B cell (primary cell): ENCODE data around the gene MUC6. TPM values are rescaled to one million over a fixed set of nuclear protein-coding genes. Genes with fewer than 3 reads are reported as not detected.

Source experiments
- ATAC-seq: fragments of 200-7000 bp; cut with Tn5 transposase; one replicate; pipeline ENCODE4 v1.10.0; 2021; ENCODE audit warnings: low read depth, mild to moderate bottlenecking, moderate number of reproducible peaks, moderate library complexity
- CTCF ChIA-PET: fragments of 350-600 bp; sonication (Branson Sonifier 250); formaldehyde crosslinking; loops from one replicate; lab custom pipeline; 2021; ENCODE audit warnings: antibody characterized with exemption, inconsistent platforms; lab: Charles Lee
- POLR2A ChIA-PET: fragments of 350-600 bp; sonication (Branson Sonifier 250); formaldehyde crosslinking; loops from one replicate; lab custom pipeline; 2021; ENCODE audit warnings: antibody characterized with exemption; lab: Charles Lee
- DNase-seq: peaks from one replicate; pipeline ENCODE4 v3.0.0; 2013
- H2AFZ ChIP-seq: 2 replicates; pipeline ENCODE4 v1.6.1; 2012; ENCODE audit warnings: mild to moderate bottlenecking, low read depth, low read length; ENCODE audit not compliant: insufficient read depth, poor library complexity, severe bottlenecking
- H3K27ac ChIP-seq, 2 donors: 1 replicate in 1 of 2; 2 replicates in 1 of 2; pipeline ENCODE4 v1.5.1; 2012 to 2013; ENCODE audit warnings: low read length in 2 of 2, mild to moderate bottlenecking in 2 of 2, moderate library complexity in 1 of 2
- H3K27me3 ChIP-seq, 4 experiments: fragments of 200-600 bp in 1 of 4; sonication (generic) in 1 of 4; replicated peaks in 1 of 4; 1 replicate in 2 of 4; 2 replicates in 2 of 4; pipeline versions ENCODE4 v1.6.1 to v1.7.0; 2013 to 2016; ENCODE audit warnings: low read length in 3 of 4, mild to moderate bottlenecking in 2 of 4, mixed read lengths in 1 of 4, moderate library complexity in 1 of 4; ENCODE audit not compliant: insufficient read depth in 4 of 4, control insufficient read depth in 3 of 4; ENCODE audit errors: control extremely low read depth in 1 of 4
- H3K36me3 ChIP-seq, 2 experiments: replicated peaks in 1 of 2; 1 replicate in 1 of 2; 2 replicates in 1 of 2; pipeline versions ENCODE4 v1.6.1 to v1.7.1; 2013; ENCODE audit warnings: low read length in 1 of 2; ENCODE audit not compliant: insufficient read depth in 2 of 2, control insufficient read depth in 1 of 2; ENCODE audit errors: control extremely low read depth in 1 of 2, extremely low read depth in 1 of 2
- H3K4me1 ChIP-seq, 2 donors: fragments of 200-600 bp in 1 of 2; sonication (generic) in 1 of 2; 1 replicate in 1 of 2; 2 replicates in 1 of 2; pipeline versions ENCODE4 v1.5.1 to v1.6.1; 2013 to 2017; ENCODE audit warnings: low read length in 2 of 2; ENCODE audit not compliant: control insufficient read depth in 2 of 2, insufficient read depth in 2 of 2
- H3K4me2 ChIP-seq: replicated peaks from 2 replicates; pipeline ENCODE3; 2012; ENCODE audit warnings: mild to moderate bottlenecking, low read depth, low read length; ENCODE audit not compliant: poor library complexity, severe bottlenecking
- H3K4me3 ChIP-seq, 5 experiments: fragments of 200-600 bp in 1 of 5; sonication (generic) in 1 of 5; 1 replicate in 3 of 5; 2 replicates in 2 of 5; pipeline versions ENCODE4 v1.5.1 to v1.7.0; 2011 to 2016; ENCODE audit warnings: low read length in 4 of 5, mild to moderate bottlenecking in 4 of 5, low read depth in 2 of 5, control low read depth in 1 of 5, moderate library complexity in 1 of 5; ENCODE audit not compliant: insufficient read depth in 1 of 5; ENCODE audit errors: control extremely low read depth in 1 of 5, extremely low read depth in 1 of 5
- H3K79me2 ChIP-seq: fragments of 200-600 bp; sonication (generic); one replicate; pipeline ENCODE4 v1.6.0; 2016; ENCODE audit warnings: low read length; ENCODE audit not compliant: control insufficient read depth, insufficient read depth
- H3K9ac ChIP-seq: fragments of 200-600 bp; sonication (generic); 2 replicates; pipeline ENCODE4 v1.6.1; 2017; ENCODE audit warnings: mild to moderate bottlenecking, low read length, moderate library complexity
- H3K9me3 ChIP-seq, 3 donors: one replicate each; pipeline versions ENCODE4 v1.6.1 to v1.7.1; 2013; ENCODE audit warnings: low read length in 2 of 3; ENCODE audit not compliant: control insufficient read depth in 2 of 3, insufficient read depth in 1 of 3; ENCODE audit errors: control extremely low read depth in 1 of 3
- H4K20me1 ChIP-seq: 2 replicates; pipeline ENCODE4 v1.6.0; 2012; ENCODE audit warnings: mild to moderate bottlenecking, low read length; ENCODE audit not compliant: insufficient read depth, control insufficient read depth, poor library complexity, severe bottlenecking
- H3K27ac Mint-ChIP-seq: one replicate; pipeline ENCODE4 v1.8.0; 2021; ENCODE audit warnings: mixed read lengths
- H3K27me3 Mint-ChIP-seq: one replicate; pipeline ENCODE4 v1.8.0; 2021; ENCODE audit warnings: mixed read lengths
- H3K4me1 Mint-ChIP-seq: one replicate; pipeline ENCODE4 v1.8.0; 2021; ENCODE audit warnings: mixed read lengths
- H3K4me3 Mint-ChIP-seq: one replicate; pipeline ENCODE4 v1.8.0; 2021; ENCODE audit warnings: mixed read lengths
- H3K9me3 Mint-ChIP-seq: one replicate; pipeline ENCODE4 v1.8.0; 2022; ENCODE audit warnings: mixed read lengths; ENCODE audit not compliant: insufficient read depth
- CTCF ChIP-seq: fragments of 200-600 bp; IDR thresholded peaks from one replicate; pipeline ENCODE4 v1.8.0; 2022; ENCODE audit warnings: antibody characterized with exemption, mild to moderate bottlenecking
- EZH2 ChIP-seq: IDR thresholded peaks from 2 replicates; pipeline ENCODE4 v1.6.1; 2012; ENCODE audit warnings: borderline replicate concordance, low read depth, mild to moderate bottlenecking, moderate library complexity, low read length; ENCODE audit not compliant: insufficient read depth, poor library complexity, severe bottlenecking
- WGBS: methylation state at CpG from one replicate; pipeline ENCODE4 v1.1.5; 2013; ENCODE audit warnings: missing lambda C conversion rate; ENCODE audit not compliant: insufficient coverage; 5-methylcytosine and 5-hydroxymethylcytosine counted together
- intact Hi-C: fragments of 100-400 bp; cut with micrococcal nuclease; formaldehyde crosslinking; loops from one replicate; pipeline ENCODE4 v1.10.0; 2022
- polyA plus RNA-seq: library from polyadenylated mRNA; depleted of rRNA; stranded (reverse); fragments of >200 nt; gene quantifications from 2 replicates; pipeline ENCODE4 v1.2.3, GENCODE V29; 2012
- total RNA-seq, 2 donors: library from RNA; stranded (reverse); fragments of 120-200 nt in 1 of 2; gene quantifications; 1 replicate in 1 of 2; 2 replicates in 1 of 2; pipeline versions ENCODE4 v1.2.3 to v1.2.4, GENCODE V29; 2013 to 2022

Gene MUC6
- total and polyA plus RNA-seq, 2 donors (not counting 1 experiment from before 2014, with no cell fraction given) = not detected

GRCh38 chr11:1050581-1051355 is 14.2 kb upstream of the MUC6 start:
- H3K27me3 ChIP-seq = peaks cover 0 to 27% (median 3%) of the 10 kb centered on the region in 4 experiments
- CTCF ChIA-PET = interaction anchor here (0.9 to 3.4 kb wide), 2 partner anchors 202 to 496 kb away, joined by 3 to 26 read pairs; no protein-coding TSS in a partner anchor
- Mint-ChIP-seq H3K9me3 (no peaks in the 10 kb centered on the region), H3K27me3 (peaks cover 15% of the 10 kb centered on the region), H3K4me1 (peaks cover 3% of the 10 kb centered on the region), H3K4me3 (no peak overlapping the region), H3K27ac (no peak overlapping the region)
- peaks cover 4 to 6% of the 10 kb centered on the region in 2 donors for H3K4me1 ChIP-seq
- no peak overlapping the region for H3K4me3 ChIP-seq
- H4K20me1 ChIP-seq = no peaks in the 10 kb centered on the region
- 55% methylated on average over 39 of the region's 39 CpGs for WGBS
- ATAC-seq (peak; percentile 96), DNase-seq (peak; percentile 77)
- H3K27ac ChIP-seq = no peak overlapping the region
- TF ChIP-seq CTCF = peak; percentile 79
- no peak for TF ChIP-seq EZH2
- H3K36me3 ChIP-seq = no peaks in the 10 kb centered on the region
- POLR2A ChIA-PET = no interaction called here
- H3K9me3 ChIP-seq = no peaks in the 10 kb centered on the region
- H3K9ac ChIP-seq = no peak overlapping the region
- peak overlapping the region; percentile 50 for H2AFZ ChIP-seq
- intact Hi-C loops = no loop called here
- H3K4me2 ChIP-seq = peak overlapping the region; percentile 20
- H3K79me2 ChIP-seq = no peaks in the 10 kb centered on the region
